Small intestine (tissue), 7 donors: ENCODE measurements around the gene AP1S3. TPM values are rescaled to one million over a fixed set of nuclear protein-coding genes. Genes with fewer than 3 reads are reported as not detected.

Source experiments
- DNase-seq, 2 donors: peaks; one replicate each; pipeline versions ENCODE4 v3.0.0 to v3.0.0-alpha.2; 2013
- FAIRE-seq: peaks from 2 replicates; lab custom pipeline; 2012; peaks lifted over from hg19 to GRCh38; lab: Jason Lieb, UNC
- H3K27ac ChIP-seq, 3 donors: one replicate each; pipeline ENCODE4 v1.5.1; 2013; ENCODE audit warnings: low read length in 2 of 3, mild to moderate bottlenecking in 2 of 3, control low read depth in 1 of 3, inconsistent platforms in 1 of 3, low read depth in 1 of 3, moderate library complexity in 1 of 3
- H3K27me3 ChIP-seq, 3 donors: one replicate each; pipeline ENCODE4 v1.6.1; 2013; ENCODE audit warnings: low read length in 3 of 3, inconsistent platforms in 1 of 3; ENCODE audit not compliant: control insufficient read depth in 3 of 3, insufficient read depth in 3 of 3
- H3K36me3 ChIP-seq, 3 donors: one replicate each; pipeline ENCODE4 v1.6.1; 2013; ENCODE audit warnings: low read length in 3 of 3, inconsistent platforms in 1 of 3, low read depth in 1 of 3, mild to moderate bottlenecking in 1 of 3, moderate library complexity in 1 of 3; ENCODE audit not compliant: control insufficient read depth in 3 of 3, insufficient read depth in 2 of 3
- H3K4me1 ChIP-seq, 3 donors: one replicate each; pipeline ENCODE4 v1.6.1; 2013; ENCODE audit warnings: low read length in 2 of 3, inconsistent platforms in 1 of 3, low read depth in 1 of 3, mild to moderate bottlenecking in 1 of 3, moderate library complexity in 1 of 3; ENCODE audit not compliant: control insufficient read depth in 3 of 3, insufficient read depth in 2 of 3
- H3K4me3 ChIP-seq, 3 donors: one replicate each; pipeline ENCODE4 v1.5.1; 2013; ENCODE audit warnings: low read length in 3 of 3, control low read depth in 1 of 3, inconsistent platforms in 1 of 3, low read depth in 1 of 3, mild to moderate bottlenecking in 1 of 3, moderate library complexity in 1 of 3
- H3K9me3 ChIP-seq, 2 donors: one replicate each; pipeline ENCODE4 v1.6.1; 2013; ENCODE audit warnings: low read depth in 1 of 2, low read length in 1 of 2; ENCODE audit not compliant: control insufficient read depth in 2 of 2, insufficient read depth in 1 of 2
- WGBS, 3 donors: extraction: QIAGEN DNeasy Blood & Tissue Kit; methylation state at CpG; one replicate each; pipeline ENCODE4 v1.1.7; 2013; 5-methylcytosine and 5-hydroxymethylcytosine counted together
- polyA plus RNA-seq, 4 donors: library from polyadenylated mRNA; stranded (reverse) in 3 of 4; unstranded in 1 of 4; fragments of 200-250 nt in 3 of 4; fragments of 120-200 nt in 1 of 4; gene quantifications; one replicate each; pipeline versions ENCODE4 v1.2.1 to v1.2.3, GENCODE V29; 2013
- donor health status: healthy with polysubstance abuse.
- donor health status: control.
- donor health status: control.
- donor health status: Bipolar disorder and iron deficiency.
- donor health status: healthy.

Gene AP1S3
- polyA plus RNA-seq, 4 donors, result 4.9 to 7.8 (median 6.2) TPM

- no peaks in the 10 kb centered on the region for H3K27me3 ChIP-seq
- H3K4me3 ChIP-seq, result no peak overlapping the region
- no peak overlapping the region for H3K27ac ChIP-seq
- DNase-seq (no peak), FAIRE-seq (no peak)
- peaks cover 0 to 26% of the 10 kb centered on the region in 2 donors for H3K9me3 ChIP-seq
- peaks cover 0 to 3% (median 0%) of the 10 kb centered on the region in 3 donors for H3K4me1 ChIP-seq
- peaks cover 0 to 7% (median 1%) of the 10 kb centered on the region in 3 donors for H3K36me3 ChIP-seq
- WGBS, 3 donors, result 88 to 94% (median 89%) methylated on average over 1 of the region's 1 CpG
These were observed 9.1 kb upstream of the AP1S3 start for GRCh38 chr2:223846515-223846914.

DNA sequence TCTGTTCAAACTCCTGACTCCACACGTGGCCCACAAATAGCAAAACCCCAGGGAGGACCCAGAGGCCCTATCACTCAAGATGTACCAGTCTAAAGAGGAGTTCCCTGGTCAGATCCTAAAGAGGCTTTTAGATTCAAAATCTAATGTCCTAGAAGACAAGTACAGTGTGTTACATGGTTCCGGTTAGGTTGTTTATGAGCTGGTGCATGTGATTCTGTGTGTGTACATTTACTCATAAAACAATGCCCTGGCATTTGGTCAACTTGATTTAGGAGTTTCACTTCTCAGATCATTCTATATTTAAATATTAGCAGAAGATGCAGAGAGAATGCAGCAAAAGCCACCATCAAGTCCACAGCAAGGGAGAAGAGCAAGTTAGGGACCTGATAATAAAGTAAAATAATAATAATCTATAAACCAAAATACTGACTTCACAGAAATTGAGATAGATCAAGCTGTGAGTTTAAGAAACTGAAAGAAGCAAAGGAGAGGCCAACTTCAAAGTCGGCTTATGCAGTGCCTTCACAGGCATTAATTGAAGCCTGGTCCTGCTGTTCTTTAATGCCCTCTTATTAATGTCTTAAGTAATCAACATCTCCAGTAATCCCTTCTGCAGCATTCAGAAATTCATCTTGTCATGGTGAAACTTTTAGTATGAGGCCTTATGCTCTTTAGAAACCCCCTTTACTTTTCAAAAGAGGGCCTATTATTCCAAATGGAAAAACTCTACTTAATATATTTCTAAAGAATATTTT is 4.2 kb upstream of the AP1S3 start:
- Histone ChIP-seq H3K27me3 (no peaks in the 10 kb centered on the region), H3K9me3 (no peaks in the 10 kb centered on the region), H3K4me3 (no peak overlapping the region), H3K27ac (no peak overlapping the region), H3K4me1 (no peaks in the 10 kb centered on the region), H3K36me3 (no peaks in the 10 kb centered on the region)
- 58 to 63% (median 59%) methylated on average over 3 of the region's 3 CpGs for WGBS, 3 donors
- DNase-seq, result no peak
- no peak for FAIRE-seq

DNA sequence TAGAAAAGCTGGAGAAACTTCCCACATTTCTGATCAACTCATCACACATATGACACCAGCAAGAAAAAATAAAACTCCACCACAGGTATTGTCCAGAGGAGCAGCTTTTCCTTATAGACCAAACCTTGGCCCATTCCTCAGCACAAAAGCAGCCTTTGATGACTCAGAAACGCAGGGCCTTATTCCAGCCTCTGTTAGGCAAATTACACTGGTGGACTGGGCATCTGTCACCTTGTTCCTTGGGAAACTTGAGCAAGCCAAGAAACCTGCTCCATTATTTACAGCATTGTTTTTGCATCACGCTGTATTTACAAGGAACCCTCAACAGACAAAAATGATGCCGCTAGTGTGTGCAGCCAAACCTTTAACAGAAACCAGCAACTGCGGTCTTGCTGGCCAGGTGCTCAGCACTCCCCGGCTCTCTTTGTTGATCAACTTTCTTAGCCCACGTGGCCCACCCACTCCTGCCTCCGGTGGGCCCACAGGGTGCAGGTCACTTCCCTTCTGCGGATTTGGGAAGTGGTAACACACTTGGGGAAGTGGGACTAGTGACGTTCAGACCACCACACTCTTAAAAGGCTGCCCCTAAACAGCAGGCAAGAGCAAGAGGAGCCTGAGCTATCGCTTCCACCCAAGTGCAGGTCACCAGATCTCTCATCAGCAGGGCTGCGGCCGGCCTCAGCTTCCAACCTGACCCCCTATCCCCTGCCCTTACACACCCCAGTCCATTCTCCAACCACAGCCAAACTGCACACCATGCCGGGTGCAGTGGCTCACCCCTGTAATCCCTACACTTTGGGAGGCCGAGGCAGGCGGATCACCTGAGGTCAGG is 1.5 kb downstream of the AP1S3 start:
- WGBS, 3 donors, result 63 to 64% (median 63%) methylated on average over 15 of the region's 15 CpGs
- Histone ChIP-seq H3K4me1 (peaks cover 2 to 9% (median 5%) of the 10 kb centered on the region in 3 donors), H3K36me3 (no peaks in the 10 kb centered on the region), H3K9me3 (no peaks in the 10 kb centered on the region), H3K4me3 (peak overlapping the region in 1 of 3 donors; percentile 81), H3K27ac (peak overlapping the region in 1 of 3 donors; percentile 28), H3K27me3 (no peaks in the 10 kb centered on the region)
- peak in 1 of 2 donors; percentile 53 for DNase-seq
- no peak for FAIRE-seq

DNA sequence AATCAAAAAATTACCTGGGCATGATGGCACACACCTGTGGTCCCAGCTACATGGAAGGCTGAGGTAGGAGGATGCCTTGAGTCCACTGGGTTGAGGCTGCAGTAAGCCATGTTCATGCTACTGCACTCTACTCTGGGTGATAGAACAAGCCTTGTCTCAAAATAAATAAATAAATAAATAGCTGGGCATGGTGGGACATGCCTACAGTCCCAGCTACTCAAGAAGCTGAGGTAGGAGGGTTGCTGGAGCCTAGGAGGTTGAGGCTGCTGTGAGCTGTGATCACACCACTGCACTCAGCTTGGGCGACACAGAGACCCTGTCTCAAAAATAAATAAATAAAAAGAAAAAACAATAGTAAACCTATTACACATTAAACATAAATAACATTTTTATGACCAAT is 3.0 kb downstream of the AP1S3 start:
- 100% methylated on average over 1 of the region's 1 CpG for WGBS, 3 donors
- H3K4me1 ChIP-seq, result peaks cover 2 to 9% (median 5%) of the 10 kb centered on the region in 3 donors
- no peaks in the 10 kb centered on the region for H3K36me3 ChIP-seq
- H3K27me3 ChIP-seq, result no peaks in the 10 kb centered on the region
- DNase-seq (no peak), FAIRE-seq (no peak)
- no peak overlapping the region for H3K27ac ChIP-seq
- H3K4me3 ChIP-seq, result no peak overlapping the region
- H3K9me3 ChIP-seq, result no peaks in the 10 kb centered on the region

DNA sequence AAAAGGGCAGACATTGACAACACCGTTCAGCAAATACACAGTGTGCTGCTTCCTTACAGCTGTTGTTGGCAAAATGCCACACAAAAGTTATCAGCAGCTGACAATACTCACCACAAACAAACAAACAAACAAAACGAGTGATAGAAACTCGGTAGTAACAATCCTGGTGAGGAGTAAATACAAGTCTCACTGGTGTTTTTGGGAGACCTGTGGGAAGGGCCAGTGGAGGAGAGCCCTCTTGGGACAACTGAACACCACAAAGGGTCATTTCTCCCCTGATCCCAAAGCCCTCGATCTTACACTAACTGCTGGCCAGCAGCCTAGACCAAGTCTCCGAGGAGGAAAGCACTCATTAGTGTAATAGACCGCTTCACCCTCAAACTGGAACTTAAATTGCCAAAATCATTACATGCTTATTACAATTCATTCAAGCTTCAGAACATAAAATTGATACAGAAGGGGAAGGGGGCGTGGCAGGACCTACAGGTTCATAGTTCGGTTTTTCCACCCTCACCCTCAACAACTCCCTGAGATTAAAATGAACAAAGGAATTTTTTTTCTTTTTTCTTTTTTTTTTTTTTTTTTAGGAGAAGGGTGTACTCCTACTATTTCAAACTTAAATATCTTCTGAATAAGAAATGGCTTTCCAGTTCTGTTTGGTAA is 5.0 kb downstream of the AP1S3 start:
- 12 to 39% (median 36%) methylated on average over 8 of the region's 8 CpGs for WGBS, 3 donors
- FAIRE-seq, result no peak

DNA sequence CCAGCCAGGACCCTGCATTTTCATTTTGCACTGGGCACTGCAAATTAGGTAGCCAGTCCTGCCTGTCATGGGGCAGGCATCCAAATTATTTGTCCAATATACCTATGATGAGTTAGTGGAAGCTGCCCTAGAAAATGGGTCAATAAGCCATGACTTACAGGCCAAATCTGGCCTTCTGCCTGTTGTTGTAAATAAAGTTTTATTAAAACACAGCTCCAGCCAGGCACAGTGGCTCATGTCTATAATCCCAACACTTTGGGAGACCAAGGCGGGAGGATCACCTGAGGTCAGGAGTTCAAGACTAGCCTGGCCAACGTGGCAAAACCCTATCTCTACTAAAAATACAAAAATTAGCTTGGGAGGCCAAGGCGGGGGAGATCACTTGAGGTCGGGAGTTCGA is 8.3 kb downstream of the AP1S3 start:
- H3K9me3 ChIP-seq, result no peaks in the 10 kb centered on the region
- DNase-seq (no peak), FAIRE-seq (no peak)
- H3K4me1 ChIP-seq, result peaks cover 0 to 9% (median 2%) of the 10 kb centered on the region in 3 donors
- peaks cover 0 to 3% (median 0%) of the 10 kb centered on the region in 3 donors for H3K36me3 ChIP-seq
- no peaks in the 10 kb centered on the region for H3K27me3 ChIP-seq
- H3K4me3 ChIP-seq, result no peak overlapping the region
- whole genome bisulfite sequencing, 3 donors, result 94 to 95% (median 94%) methylated on average over 5 of the region's 5 CpGs
- H3K27ac ChIP-seq, result no peak overlapping the region

More for the DNA sequence above, 5.0 kb downstream of the AP1S3 start:
- DNase-seq, result peak in 1 of 2 donors; percentile 45
- Histone ChIP-seq H3K4me1 (peaks cover 2 to 9% (median 5%) of the 10 kb centered on the region in 3 donors), H3K4me3 (no peak overlapping the region), H3K27me3 (no peaks in the 10 kb centered on the region), H3K9me3 (no peaks in the 10 kb centered on the region), H3K27ac (no peak overlapping the region), H3K36me3 (peaks cover 0 to 3% (median 0%) of the 10 kb centered on the region in 3 donors)

DNA sequence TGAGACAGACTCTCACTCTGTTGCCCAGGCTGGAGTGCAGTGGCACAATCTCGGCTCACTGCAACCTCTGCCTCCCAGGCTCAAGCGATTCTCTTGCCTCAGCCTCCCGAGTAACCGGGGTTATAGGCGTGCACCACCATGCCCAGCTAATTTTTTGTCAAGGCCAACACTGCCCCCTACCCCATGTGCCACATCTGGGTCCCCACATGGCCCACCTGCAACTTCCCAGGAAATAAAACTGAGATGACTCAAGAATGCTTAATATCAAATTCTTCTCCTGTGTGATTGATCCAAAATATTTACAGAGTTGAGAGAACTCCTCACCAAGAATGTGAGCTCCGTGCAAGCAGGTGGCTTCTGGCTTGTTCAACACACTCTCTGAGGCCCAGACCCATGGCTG is 9.1 kb downstream of the AP1S3 start:
- Histone ChIP-seq H3K27me3 (no peaks in the 10 kb centered on the region), H3K36me3 (peaks cover 0 to 3% (median 0%) of the 10 kb centered on the region in 3 donors), H3K4me3 (no peak overlapping the region), H3K9me3 (no peaks in the 10 kb centered on the region), H3K27ac (no peak overlapping the region), H3K4me1 (peaks cover 0 to 8% (median 2%) of the 10 kb centered on the region in 3 donors)
- WGBS, 3 donors, result 93 to 99% (median 95%) methylated on average over 6 of the region's 6 CpGs
- no peak for DNase-seq
- FAIRE-seq, result no peak

- Histone ChIP-seq H3K36me3 (peaks cover 0 to 3% (median 0%) of the 10 kb centered on the region in 3 donors), H3K4me1 (no peaks in the 10 kb centered on the region), H3K4me3 (no peak overlapping the region), H3K27ac (no peak overlapping the region), H3K9me3 (no peaks in the 10 kb centered on the region), H3K27me3 (no peaks in the 10 kb centered on the region)
- FAIRE-seq (no peak), DNase-seq (peak in 1 of 2 donors; percentile 70)
- WGBS, 3 donors, result 38 to 65% (median 44%) methylated on average over 4 of the region's 4 CpGs
These were observed 10.4 kb downstream of the AP1S3 start for GRCh38 chr2:223826995-223827394.
